Stimulated activated CD4-positive, alpha-beta T cell treated with anti-CD3 and anti-CD28 coated beads, Interleukin-2, amount 100 ng/mL, for 48 hours (primary cell): ENCODE results near the gene PPARD.
"Not testable (repeated sequence)": the region's sequence is repeated elsewhere in the genome, so short reads cannot be mapped to it uniquely, and the experiment has no call there.

Experiments
- DNase-seq, 2 donors: peaks; one replicate each; pipeline ENCODE4 v3.0.0-alpha.2; 2020

PPARD gene

DNA sequence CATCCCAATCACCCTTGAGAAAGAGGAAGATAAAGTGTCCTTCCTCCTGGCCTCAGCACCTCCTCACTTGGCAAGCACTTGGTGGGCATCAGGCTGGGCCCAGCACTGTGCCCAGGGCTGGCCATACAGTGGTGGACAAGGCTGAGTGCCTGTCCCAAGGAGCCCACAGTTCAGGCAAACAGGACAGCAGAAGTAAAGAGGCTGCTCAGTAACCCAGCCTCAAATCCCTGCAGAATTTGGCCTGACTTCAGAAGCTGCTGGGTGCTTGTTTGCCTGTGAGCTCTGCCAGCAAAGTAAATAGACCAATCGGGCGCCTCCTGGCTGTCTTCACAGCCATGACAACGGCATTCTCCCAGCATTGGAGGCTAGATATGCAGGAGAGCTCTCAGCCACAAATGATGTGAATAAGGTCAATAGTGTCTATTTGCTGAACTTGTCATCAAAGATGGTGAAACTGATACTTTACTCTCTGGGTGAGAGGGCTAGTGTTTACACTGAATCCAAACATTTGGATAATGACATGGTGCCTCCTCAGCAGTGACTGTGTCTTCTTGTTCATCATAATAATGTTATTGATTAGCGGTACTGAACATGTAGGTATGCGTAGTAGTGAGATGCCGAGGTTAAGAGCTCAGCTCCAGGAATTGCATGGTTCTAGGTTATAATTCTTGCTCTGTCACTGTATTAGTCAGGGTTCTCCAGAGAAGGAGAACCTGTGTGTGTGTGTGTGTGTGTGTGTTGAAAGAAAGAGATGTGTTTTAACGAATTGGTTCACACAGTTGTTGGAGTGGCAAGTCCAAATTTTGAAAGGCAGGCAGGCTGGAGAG is 72.9 kb downstream of the PPARD start:
- DNase-seq: no peak

- no peak for DNase-seq
Measured at GRCh38 chr6:35417979-35418661, 75.8 kb downstream of the PPARD start.

GRCh38 chr6:35419417-35419816 is 77.1 kb downstream of the PPARD start:
- DNase-seq: no peak

DNA sequence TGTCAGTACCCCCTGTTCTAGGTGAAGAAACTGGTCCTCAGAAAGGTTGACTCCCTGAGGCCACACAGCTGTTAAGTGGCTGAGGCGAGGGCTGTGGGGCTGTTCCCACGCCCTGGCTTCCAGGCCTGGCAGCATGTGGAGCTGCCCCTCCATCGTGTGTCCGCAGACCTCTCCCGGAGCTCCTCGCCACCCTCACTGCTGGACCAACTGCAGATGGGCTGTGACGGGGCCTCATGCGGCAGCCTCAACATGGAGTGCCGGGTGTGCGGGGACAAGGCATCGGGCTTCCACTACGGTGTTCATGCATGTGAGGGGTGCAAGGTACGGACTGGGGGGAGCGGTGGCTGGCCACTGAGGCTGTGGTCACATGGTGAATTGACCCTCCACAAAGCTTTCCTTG is 77.6 kb downstream of the PPARD start:
- no peak for DNase-seq

- no peak for DNase-seq
Measured at GRCh38 chr6:35425284-35425683, 82.9 kb downstream of the PPARD start.

DNA sequence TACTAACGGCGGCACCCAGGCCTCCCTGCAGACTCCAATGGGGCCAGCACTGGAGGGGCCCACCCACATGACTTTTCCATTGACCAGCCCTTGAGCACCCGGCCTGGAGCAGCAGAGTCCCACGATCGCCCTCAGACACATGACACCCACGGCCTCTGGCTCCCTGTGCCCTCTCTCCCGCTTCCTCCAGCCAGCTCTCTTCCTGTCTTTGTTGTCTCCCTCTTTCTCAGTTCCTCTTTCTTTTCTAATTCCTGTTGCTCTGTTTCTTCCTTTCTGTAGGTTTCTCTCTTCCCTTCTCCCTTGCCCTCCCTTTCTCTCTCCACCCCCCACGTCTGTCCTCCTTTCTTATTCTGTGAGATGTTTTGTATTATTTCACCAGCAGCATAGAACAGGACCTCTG is 83.7 kb downstream of the PPARD start:
- no peak for DNase-seq

GRCh38 chr6:35427435-35427834 is 85.1 kb downstream of the PPARD start:
- no peak for DNase-seq

DNA sequence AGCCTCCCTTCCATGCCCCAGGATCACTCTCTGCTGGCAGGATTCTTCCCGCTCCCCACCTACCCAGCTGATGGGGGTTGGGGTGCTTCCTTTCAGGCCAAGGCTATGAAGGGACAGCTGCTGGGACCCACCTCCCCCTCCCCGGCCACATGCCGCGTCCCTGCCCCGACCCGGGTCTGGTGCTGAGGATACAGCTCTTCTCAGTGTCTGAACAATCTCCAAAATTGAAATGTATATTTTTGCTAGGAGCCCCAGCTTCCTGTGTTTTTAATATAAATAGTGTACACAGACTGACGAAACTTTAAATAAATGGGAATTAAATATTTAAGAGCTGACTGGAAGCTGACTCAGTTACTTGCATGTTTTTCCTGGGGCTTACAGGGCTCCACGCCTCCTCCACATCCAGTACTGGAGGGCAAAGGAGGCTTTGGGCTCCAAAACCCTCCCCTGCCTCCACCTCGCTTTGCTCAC is 85.5 kb downstream of the PPARD start:
- DNase-seq: no peak

DNA sequence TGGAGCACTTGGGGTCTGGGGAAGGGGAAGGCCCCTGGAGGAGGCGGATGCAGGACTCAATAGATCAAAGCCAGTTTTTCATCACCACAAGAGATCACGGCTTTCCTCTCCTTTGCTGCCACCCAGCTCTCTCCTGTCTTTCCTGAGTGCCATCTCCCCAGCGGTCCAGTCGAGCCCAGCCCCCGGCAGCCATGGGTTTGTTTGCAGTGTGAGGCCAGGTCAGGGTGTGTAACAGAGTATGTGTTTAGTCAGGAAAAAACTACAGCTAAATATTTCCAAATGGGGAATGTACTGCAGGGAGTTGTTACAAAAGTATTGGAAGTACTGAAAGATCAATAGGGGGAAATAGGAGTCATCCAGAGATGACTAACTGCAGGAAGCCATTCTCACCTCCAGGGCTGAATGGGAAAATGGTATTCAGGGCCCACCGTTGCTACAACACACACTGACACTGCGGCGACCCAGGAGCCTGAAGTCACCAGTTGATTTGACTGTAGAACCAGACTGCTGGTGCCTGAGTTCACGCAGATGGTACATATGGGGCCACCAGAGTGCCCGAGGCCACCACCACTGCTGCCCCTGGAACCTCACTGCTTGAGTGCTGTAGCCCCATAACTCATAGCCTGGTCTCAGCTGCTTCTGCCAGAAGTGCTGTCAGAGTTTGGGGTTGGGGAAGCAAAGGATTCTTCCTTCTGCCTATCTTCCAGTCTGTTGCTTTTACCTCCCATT is 86.2 kb downstream of the PPARD start:
- DNase-seq: no peak

DNA sequence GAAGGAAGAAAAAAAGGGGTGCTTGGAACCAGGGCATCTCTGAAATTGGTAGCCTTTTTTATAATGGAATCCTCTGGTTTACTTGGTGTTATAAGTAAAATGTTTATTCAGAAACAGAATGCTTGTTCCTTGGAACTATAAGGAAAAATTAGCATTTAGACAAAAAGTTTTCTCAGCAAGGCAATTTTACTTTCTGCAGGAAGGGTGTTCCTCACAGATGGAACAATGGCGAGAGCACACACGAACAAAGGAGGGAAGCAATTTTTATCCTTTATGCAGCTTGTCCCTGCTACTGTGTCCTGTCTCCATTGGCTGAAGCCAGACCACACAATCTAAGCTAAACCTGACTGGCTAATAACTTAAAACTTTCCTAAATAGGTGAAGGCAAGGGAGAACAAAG is 87.1 kb downstream of the PPARD start:
- no peak for DNase-seq

DNA sequence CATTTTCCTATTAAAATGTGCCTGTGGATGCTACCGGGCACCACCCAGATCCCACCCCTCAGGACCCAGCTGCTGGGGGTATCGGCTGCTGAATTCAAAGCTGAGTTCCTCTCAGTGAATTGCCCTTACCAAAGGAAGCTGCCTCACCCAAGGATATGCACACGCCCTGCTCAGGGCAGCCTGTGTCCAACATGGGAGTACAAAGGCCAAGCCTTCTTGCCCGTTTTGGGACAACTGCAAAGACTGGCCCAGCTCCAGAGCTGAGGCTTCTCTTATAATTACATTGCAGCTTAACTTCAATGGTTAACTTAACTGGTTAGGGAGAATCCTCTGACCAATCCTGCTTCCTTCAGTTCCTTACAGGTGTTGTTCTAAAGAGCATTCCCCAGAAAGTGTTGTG is 89.9 kb downstream of the PPARD start:
- DNase-seq: no peak

DNA sequence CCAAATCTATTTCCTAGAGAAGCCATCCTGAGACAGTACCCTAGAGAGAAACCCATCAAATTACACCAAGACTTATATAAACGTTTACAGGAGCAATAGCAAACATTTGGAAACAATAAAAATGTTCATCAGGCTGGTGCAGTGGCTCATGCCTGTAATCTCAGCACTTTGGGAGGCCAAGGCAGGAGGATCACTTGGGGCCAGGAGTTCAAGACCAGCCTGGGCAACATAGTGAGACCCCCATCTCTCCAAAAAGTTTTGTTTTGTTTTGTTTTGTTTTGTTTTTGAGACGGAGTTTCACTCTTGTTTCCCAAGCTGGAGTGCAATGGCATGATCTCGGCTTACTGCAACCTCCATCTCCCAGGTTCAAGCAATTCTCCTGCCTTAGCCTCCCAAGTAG is 90.3 kb downstream of the PPARD start:
- DNase-seq: not testable (repeated sequence)

DNA sequence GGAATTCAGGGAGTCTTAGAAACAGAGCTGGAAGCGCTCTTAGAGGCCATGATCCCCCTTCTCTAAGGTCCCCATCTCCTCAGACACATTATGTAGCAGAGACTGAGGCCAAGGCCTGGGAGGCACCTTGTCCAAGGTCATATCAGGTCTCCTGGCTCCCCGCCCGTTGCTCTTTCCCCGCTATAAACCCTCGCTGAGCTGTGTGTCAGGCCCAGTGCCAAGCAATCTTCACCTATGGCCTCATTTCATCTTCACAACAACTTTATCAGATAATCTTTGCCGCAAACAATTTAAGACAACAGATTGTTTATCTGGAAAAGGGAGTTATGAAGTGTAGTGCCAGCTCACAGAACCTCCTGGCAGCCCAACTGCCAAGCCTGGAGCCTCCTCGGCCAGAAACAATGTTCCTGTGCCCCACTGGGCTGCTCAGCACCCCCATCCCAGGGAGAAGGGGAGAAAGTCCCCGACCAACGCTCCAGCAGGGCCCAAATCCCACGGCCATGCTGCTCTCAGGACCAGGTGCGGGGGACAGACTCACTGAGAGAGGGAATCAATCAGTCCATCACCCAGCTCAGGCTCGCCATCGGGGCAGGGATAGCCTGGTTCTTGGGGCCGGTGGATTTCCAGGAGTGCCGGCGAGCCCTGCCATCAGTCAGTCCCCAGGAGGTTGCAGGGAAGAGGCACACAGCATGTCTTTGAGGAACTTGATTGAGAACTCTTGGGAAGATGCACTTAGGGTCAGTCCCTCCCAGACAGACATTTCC is 92.9 kb downstream of the PPARD start:
- no peak for DNase-seq

GRCh38 chr6:35436071-35436857 is 93.9 kb downstream of the PPARD start:
- no peak for DNase-seq

- DNase-seq: not testable (repeated sequence)
Measured at GRCh38 chr6:35438378-35439065, 96.2 kb downstream of the PPARD start.

DNA sequence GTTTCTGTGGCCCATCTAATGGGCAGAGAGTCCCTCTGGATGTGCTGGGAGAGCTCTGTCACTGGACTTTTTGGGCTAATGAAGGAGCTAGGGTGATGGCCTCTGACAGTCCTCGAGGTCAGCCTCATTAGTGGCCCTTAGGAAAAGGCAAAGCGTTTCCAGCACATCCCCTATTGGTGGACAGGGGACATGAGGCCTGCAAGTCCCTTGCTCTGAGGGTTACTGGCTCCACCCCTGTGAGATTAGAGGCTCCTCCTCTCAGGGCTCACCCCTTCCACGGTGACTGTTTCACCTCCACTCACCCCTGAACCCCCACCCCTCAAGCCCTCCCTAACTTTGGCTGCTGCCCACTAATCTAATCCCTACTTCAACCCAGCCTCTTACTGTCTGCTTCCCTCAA is 97.0 kb downstream of the PPARD start:
- no peak for DNase-seq

DNA sequence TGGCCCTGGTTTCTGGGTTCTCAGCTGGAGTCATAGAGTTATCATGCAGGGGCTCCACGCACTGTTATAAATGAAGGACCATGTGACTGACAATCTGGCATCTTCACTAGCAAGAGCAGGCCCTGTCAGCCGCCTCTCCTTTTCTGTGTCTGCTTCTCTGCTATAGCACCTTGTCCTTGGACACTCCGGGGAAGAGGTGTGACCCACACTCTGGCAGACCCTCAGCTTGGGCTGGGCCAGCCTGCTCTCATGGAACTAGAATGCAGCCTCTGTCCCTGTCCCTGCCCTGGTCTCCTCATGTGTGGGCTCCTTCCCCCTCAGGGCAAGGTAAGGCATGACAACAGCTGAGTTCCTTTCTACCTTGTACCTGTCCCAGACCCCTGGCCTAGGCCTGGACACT is 98.8 kb downstream of the PPARD start:
- DNase-seq: no peak

- DNase-seq: no peak
Measured at GRCh38 chr6:35441642-35442041, 99.3 kb downstream of the PPARD start.

GRCh38 chr6:35442693-35443092 is 100.3 kb downstream of the PPARD start:
- no peak for DNase-seq

DNA sequence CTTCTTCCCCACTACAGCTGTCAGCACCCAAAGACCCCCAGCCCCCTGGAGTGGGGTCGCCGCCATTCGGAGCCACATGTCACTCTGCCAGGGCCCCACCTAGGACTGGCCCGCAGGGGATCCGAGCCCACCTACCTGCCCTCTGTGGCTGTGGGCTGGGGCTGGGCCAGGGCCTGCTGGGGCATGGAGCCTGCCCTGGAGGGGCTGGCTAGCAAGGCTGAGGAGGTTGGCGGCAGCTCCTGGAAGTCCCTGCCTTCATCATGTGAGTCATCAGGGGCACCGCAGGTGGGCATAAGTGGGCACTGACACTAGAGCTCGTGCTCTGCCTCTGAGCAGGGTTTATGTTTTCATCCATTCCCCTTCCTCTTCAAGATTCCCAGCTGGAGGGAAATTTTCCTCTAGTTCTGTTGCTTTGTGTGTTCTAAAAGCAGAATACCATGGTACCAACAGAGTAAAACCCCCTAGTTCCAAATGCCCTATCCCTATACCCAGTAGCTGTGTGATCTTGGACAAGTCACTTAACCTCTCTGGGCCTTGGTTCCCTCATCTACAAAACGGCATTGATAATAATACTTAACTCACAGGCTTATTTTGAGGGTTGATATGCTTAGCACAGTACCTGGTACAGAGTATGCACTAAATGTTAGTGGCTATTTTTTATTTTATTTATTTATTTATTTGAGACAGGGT is 101.1 kb downstream of the PPARD start:
- no peak for DNase-seq

- no peak for DNase-seq
Measured at GRCh38 chr6:35445691-35446090, 103.3 kb downstream of the PPARD start.
